Fibroblast of mammary gland (primary cell): ENCODE results near the gene PLXND1.

Experiments used
- DNase-seq: peaks from one replicate; pipeline ENCODE4 v3.0.0-alpha.2; 2010; ENCODE audit warnings: low read depth
- H3K4me3 ChIP-seq: 2 replicates; pipeline ENCODE4 v1.5.1; 2011; ENCODE audit warnings: low read depth, mild to moderate bottlenecking, low read length, moderate library complexity; ENCODE audit not compliant: control insufficient read depth
- TF ChIP-seq, protein P1 (sequence below): conservative IDR thresholded peaks from 2 replicates; pipeline ENCODE4 v1.5.1; 2011; ENCODE audit warnings: low read depth, low read length, inconsistent platforms; ENCODE audit not compliant: control insufficient read depth, insufficient read depth

The PLXND1 gene

DNA sequence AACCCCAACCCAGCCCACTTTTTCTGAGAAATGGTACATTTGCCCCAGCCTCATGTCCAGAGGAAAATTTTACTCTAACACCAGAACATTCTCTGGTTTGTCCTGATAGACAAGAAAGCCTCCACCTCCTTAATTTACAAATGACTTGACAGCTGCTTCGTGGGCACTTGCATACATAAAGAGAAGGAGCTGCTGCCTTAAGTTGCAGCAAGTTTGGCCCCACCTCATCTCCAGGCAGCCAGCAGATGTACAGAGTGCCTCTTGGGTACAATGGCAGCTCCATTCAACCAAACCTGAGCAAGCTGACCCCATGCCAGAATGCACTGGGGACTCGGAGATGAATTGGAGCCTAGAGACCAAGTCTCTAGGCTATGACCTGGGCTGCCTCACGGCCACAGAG is 69.7 kb downstream of the PLXND1 start:
- H3K4me3 ChIP-seq, result no peak overlapping the region
- DNase-seq, result no peak
- TF ChIP-seq, protein P1, sequence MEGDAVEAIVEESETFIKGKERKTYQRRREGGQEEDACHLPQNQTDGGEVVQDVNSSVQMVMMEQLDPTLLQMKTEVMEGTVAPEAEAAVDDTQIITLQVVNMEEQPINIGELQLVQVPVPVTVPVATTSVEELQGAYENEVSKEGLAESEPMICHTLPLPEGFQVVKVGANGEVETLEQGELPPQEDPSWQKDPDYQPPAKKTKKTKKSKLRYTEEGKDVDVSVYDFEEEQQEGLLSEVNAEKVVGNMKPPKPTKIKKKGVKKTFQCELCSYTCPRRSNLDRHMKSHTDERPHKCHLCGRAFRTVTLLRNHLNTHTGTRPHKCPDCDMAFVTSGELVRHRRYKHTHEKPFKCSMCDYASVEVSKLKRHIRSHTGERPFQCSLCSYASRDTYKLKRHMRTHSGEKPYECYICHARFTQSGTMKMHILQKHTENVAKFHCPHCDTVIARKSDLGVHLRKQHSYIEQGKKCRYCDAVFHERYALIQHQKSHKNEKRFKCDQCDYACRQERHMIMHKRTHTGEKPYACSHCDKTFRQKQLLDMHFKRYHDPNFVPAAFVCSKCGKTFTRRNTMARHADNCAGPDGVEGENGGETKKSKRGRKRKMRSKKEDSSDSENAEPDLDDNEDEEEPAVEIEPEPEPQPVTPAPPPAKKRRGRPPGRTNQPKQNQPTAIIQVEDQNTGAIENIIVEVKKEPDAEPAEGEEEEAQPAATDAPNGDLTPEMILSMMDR, result no peak

GRCh38 chr3:129536374-129536667 is 70.2 kb downstream of the PLXND1 start:
- no peak for DNase-seq
- TF ChIP-seq, protein P1, result no peak
- H3K4me3 ChIP-seq, result no peak overlapping the region

DNA sequence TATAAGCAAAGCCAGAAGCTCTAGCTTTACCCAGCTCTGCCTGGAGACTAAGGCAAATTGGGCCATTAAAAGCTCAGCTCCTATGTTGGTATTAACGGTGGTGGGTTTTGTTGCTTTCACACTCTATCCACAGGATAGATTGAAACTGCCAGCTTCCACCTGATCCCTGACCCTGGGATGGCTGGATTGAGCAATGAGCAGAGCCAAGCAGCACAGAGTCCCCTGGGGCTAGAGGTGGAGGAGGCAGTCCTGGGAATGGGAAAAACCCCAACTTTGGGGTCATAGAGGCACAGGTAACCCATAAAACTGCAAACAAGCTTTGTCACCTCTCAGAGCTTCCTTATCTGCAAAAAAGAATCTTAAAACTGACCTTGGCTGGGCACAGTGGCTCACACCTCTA is 71.4 kb downstream of the PLXND1 start:
- TF ChIP-seq, protein P1, result no peak
- no peak for DNase-seq
- H3K4me3 ChIP-seq, result no peak overlapping the region

- no peak for DNase-seq
- TF ChIP-seq, protein P1, result no peak
- H3K4me3 ChIP-seq, result no peak overlapping the region
Observed at GRCh38 chr3:129534428-129535027, 71.9 kb downstream of the PLXND1 start.

GRCh38 chr3:129533406-129533805 is 73.1 kb downstream of the PLXND1 start:
- DNase-seq, result no peak
- no peak overlapping the region for H3K4me3 ChIP-seq
- TF ChIP-seq, protein P1, result no peak

DNA sequence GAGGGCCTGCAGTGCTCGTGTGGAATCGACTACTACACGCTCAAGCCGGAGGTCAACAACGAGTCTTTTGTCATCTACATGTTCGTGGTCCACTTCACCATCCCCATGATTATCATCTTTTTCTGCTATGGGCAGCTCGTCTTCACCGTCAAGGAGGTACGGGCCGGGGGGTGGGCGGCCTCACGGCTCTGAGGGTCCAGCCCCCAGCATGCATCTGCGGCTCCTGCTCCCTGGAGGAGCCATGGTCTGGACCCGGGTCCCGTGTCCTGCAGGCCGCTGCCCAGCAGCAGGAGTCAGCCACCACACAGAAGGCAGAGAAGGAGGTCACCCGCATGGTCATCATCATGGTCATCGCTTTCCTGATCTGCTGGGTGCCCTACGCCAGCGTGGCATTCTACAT is 74.2 kb downstream of the PLXND1 start:
- TF ChIP-seq, protein P1, result no peak
- no peak for DNase-seq
- H3K4me3 ChIP-seq, result no peak overlapping the region

- TF ChIP-seq, protein P1, result no peak
- no peak for DNase-seq
- H3K4me3 ChIP-seq, result no peak overlapping the region
Observed at GRCh38 chr3:129531699-129532098, 74.8 kb downstream of the PLXND1 start.
